HL-60 (cell line): ENCODE measurements around the gene GSTA5.

Source experiments
- CTCF ChIP-seq: IDR thresholded peaks from one replicate; pipeline ENCODE4 v1.5.1; 2011; ENCODE audit warnings: low read length, control low read depth, inconsistent platforms; ENCODE audit not compliant: insufficient read depth
- POLR2AphosphoS5 ChIP-seq: IDR thresholded peaks from 2 replicates; pipeline ENCODE4 v1.6.1; 2012; ENCODE audit warnings: low read depth

- TF ChIP-seq POLR2AphosphoS5 (no peak), CTCF (no peak)
Observed at GRCh38 chr6:52887910-52888524, 47.4 kb upstream of the GSTA5 start.
